Fibroblast of the aortic adventitia (primary cell): ENCODE data around the gene FAM117B. TPM values are rescaled to one million over a fixed set of nuclear protein-coding genes. Genes with fewer than 3 reads are reported as not detected.

Experiments used
- DNase-seq: peaks from one replicate; pipeline ENCODE4 v3.0.0-alpha.2; 2010; ENCODE audit warnings: low read depth
- H3K4me3 ChIP-seq: 2 replicates; pipeline ENCODE4 v1.5.1; 2011; ENCODE audit warnings: low read depth, mild to moderate bottlenecking, control low read depth, low read length, moderate library complexity
- CTCF ChIP-seq: IDR thresholded peaks from 2 replicates; pipeline ENCODE4 v1.5.1; 2011; ENCODE audit warnings: mild to moderate bottlenecking, low read length, control low read depth, inconsistent platforms; ENCODE audit not compliant: insufficient read depth
- small RNA-seq: library from RNA; depleted of rRNA; stranded (forward); fragments of <200 nt; gene quantifications from one replicate; pipeline ENCODE3, GENCODE V24; 2012
- total RNA-seq: library from RNA; depleted of rRNA; stranded (reverse); fragments of >200 nt; gene quantifications from 2 replicates; pipeline ENCODE4 v1.2.3, GENCODE V29; 2012; ENCODE audit warnings: low replicate concordance

Gene FAM117B
- total RNA-seq, 1 donor: 4.7 TPM

DNA sequence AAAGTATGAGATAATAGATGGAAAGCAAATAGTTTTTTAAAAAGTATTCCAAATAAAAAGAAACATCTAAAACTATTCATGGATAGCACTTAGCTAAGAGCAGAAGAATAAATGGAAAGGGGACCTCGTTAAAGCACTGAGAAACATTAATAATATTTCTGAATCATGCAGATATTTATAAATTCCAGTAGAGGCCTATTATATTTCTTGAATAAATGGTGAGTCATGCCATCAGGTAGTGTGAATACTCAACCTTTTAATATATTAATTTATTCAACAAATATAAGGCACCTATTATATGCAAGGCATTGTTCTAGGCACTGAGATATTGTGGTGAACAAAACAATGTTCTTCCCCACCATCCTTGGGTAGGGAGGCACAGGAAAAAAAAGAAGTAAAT, 183.0 kb downstream of the FAM117B start:
- no peak for DNase-seq
- no peak overlapping the region for H3K4me3 ChIP-seq
- TF ChIP-seq CTCF: no peak

DNA sequence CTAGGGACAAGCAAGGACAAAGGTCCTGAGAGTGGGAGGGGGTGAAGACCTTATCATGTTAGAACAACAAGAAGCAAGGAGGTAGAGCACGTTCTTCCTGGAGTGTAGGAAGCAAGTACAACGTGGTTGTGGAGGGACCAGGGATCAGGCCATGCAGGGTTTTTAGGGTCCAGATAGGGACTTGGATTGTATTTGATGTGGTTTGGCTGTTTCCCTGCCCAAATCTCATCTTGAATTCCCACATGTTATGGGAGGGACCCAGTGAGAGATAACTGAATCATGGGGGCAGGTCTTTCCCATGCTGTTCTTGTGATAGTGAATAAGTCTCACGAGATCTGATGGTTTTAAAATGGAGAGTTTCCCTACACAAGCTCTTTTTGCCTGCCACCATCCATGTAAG, 183.6 kb downstream of the FAM117B start:
- TF ChIP-seq CTCF: no peak
- no peak for DNase-seq
- H3K4me3 ChIP-seq: no peak overlapping the region

Small RNA genes within 50 kb of the gene (small RNA-seq; reads per million reads assigned to genes)
- not detected for gene MTND4LP17

Other genes starting within 250 kb of the FAM117B start
- 8.9 TPM in 2 replicates for gene ICA1L, start 236.8 kb downstream of the FAM117B start, total RNA-seq